ENCODE measurements around the gene CUX1.

DNA sequence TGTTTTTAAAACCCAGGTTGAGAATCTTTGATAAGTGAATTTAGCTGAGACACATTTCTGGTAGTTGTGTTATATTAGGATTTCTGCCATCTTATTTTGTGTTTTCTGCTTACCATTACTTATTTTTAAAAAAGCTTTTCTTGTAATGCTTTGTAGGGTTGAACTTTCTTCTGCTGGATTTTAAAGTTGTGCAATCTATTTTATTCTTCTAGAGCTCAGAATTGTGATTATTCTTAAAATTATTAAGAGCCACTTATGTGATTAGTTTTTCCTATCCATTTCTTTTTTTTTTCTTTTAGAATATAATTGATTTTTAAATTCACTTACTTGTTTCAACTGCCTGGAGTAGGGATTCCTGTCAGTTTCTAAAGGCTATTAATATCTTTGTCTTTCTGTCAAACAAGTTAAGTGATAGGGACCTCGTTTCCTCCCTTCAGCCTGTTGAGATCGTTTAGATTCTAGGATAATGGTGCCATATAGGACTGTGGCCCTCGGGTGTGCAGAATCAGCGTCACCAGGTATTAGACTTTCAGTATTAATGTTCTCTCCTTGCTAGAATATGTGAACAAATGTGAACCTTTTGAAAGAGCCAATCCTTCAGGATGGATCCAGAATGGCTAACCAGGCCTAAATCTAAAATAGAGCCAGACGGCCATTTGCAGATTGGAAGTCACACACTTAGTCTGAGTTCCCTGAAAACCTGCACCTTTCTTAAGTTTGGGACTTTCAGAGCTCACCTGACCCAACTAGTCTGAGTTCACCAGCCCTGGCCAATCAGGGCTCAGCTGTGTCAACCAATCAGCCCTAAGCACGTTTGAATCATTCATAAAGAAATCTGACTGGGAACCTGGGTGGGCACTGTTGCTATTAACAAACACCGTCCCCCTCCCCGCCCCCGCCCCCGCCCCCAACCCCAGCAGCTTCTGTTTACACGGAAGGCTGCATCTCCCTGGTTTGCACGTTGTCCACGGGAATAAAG, 26.2 kb downstream of the CUX1 start:
- TF ChIP-seq CTCF (IDR thresholded peaks at IDR 0.05) (no peak), POLR2A (IDR thresholded peaks at IDR 0.05) (no peak)
